GM06990 (cell line): ENCODE results near the gene PBX3.

Experiments
- DNase-seq: peaks from one replicate; pipeline ENCODE4 v3.0.0-alpha.2; 2011; ENCODE audit not compliant: insufficient read length; ENCODE audit errors: extremely low read depth
- H3K27me3 ChIP-seq: replicated peaks from 2 replicates; pipeline ENCODE4 v1.6.0; 2011; ENCODE audit warnings: low read length; ENCODE audit not compliant: control insufficient read depth, insufficient read depth
- H3K36me3 ChIP-seq: 2 replicates; pipeline ENCODE4 v1.5.1; 2011; ENCODE audit warnings: low read length; ENCODE audit not compliant: control insufficient read depth, insufficient read depth
- H3K4me3 ChIP-seq: replicated peaks from 2 replicates; pipeline ENCODE4 v1.5.1; 2011; ENCODE audit warnings: low read depth, mild to moderate bottlenecking, control low read depth, low read length
- CTCF ChIP-seq: IDR thresholded peaks from 2 replicates; pipeline ENCODE4 v1.5.1; 2011; ENCODE audit warnings: low read length, control low read depth, mild to moderate bottlenecking, inconsistent platforms; ENCODE audit not compliant: insufficient read depth, poor library complexity, severe bottlenecking

Gene PBX3

GRCh38 chr9:125995006-125995405 is 247.8 kb downstream of the PBX3 start:
- no peak for DNase-seq
- Histone ChIP-seq H3K4me3 (no peak overlapping the region), H3K27me3 (no peaks in the 10 kb centered on the region; the same call in 1 of the 2 replicates), H3K36me3 (no peaks in the 10 kb centered on the region)
- TF ChIP-seq CTCF, result no peak

GRCh38 chr9:125995706-125996105 is 248.5 kb downstream of the PBX3 start:
- DNase-seq, result no peak
- H3K4me3 ChIP-seq, result no peak overlapping the region
- no peaks in the 10 kb centered on the region; the same call in 1 of the 2 replicates for H3K27me3 ChIP-seq
- TF ChIP-seq CTCF, result no peak
- no peaks in the 10 kb centered on the region for H3K36me3 ChIP-seq

- Histone ChIP-seq H3K27me3 (no peaks in the 10 kb centered on the region; the same call in 1 of the 2 replicates), H3K4me3 (no peak overlapping the region), H3K36me3 (no peaks in the 10 kb centered on the region)
- TF ChIP-seq CTCF, result no peak
- no peak for DNase-seq
Observed at GRCh38 chr9:125996791-125997190, 249.6 kb downstream of the PBX3 start.

- no peak for TF ChIP-seq CTCF
- H3K27me3 ChIP-seq, result no peaks in the 10 kb centered on the region; the same call in 1 of the 2 replicates
- no peak for DNase-seq
- no peaks in the 10 kb centered on the region for H3K36me3 ChIP-seq
- no peak overlapping the region for H3K4me3 ChIP-seq
Observed at GRCh38 chr9:125997196-125997823, 250.1 kb downstream of the PBX3 start.

- no peaks in the 10 kb centered on the region; the same call in 1 of the 2 replicates for H3K27me3 ChIP-seq
- H3K4me3 ChIP-seq, result no peak overlapping the region
- no peak for TF ChIP-seq CTCF
- no peak for DNase-seq
- no peaks in the 10 kb centered on the region for H3K36me3 ChIP-seq
Observed at GRCh38 chr9:125998837-125999503, 251.8 kb downstream of the PBX3 start.
